PC-3 (cell line): ENCODE results near the gene RFTN1. TPM values are rescaled to one million over a fixed set of nuclear protein-coding genes. Genes with fewer than 3 reads are reported as not detected.

Experiments
- ATAC-seq: fragments of 200-7000 bp; cut with Tn5 transposase; 2 replicates; pipeline ENCODE4 v1.9.1; 2020; ENCODE audit warnings: mild to moderate bottlenecking, moderate library complexity
- BruUV-seq: library from RNA; stranded (reverse); fragments of 400-500 nt; replicated peaks from 2 replicates; lab custom pipeline; 2021; lab: Mats Ljungman, UMichigan
- CTCF ChIA-PET: fragments of 300-600 bp; sonication (Branson Sonifier 250); formaldehyde crosslinking; loops from one replicate; lab custom pipeline; 2022; ENCODE audit warnings: antibody characterized with exemption; lab: Charles Lee
- POLR2A ChIA-PET: fragments of 300-600 bp; sonication (Branson Sonifier 250); formaldehyde crosslinking; loops from one replicate; lab custom pipeline; 2022; ENCODE audit warnings: antibody characterized with exemption; ENCODE audit not compliant: unreplicated experiment; lab: Charles Lee
- DNase-seq: peaks from one replicate; pipeline ENCODE4 v3.0.0-alpha.2; 2015
- H2AFZ ChIP-seq: fragments of 300-600 bp; sonication (generic); 2 replicates; pipeline ENCODE4 v1.6.0; 2016; ENCODE audit warnings: antibody characterized with exemption, low read length
- H3F3A ChIP-seq: fragments of 300-600 bp; sonication (generic); one replicate; pipeline ENCODE4 v1.6.0; 2017; ENCODE audit warnings: antibody characterized with exemption, low read length, control low read depth, mild to moderate bottlenecking; ENCODE audit not compliant: unreplicated experiment
- H3K27ac ChIP-seq: fragments of 300-600 bp; sonication (generic); 2 replicates; pipeline ENCODE4 v1.5.1; 2016; ENCODE audit warnings: mild to moderate bottlenecking, low read length
- H3K27me3 ChIP-seq: fragments of 300-600 bp; sonication (generic); 2 replicates; pipeline ENCODE4 v1.6.1; 2016; ENCODE audit warnings: low read length, mixed read lengths
- H3K36me3 ChIP-seq: fragments of 300-600 bp; sonication (generic); 2 replicates; pipeline ENCODE4 v1.6.1; 2016; ENCODE audit warnings: low read depth, mixed run types, low read length, mixed read lengths
- H3K4me1 ChIP-seq: fragments of 300-600 bp; sonication (generic); 2 replicates; pipeline ENCODE4 v1.5.1; 2016; ENCODE audit warnings: low read length; ENCODE audit not compliant: insufficient read depth
- H3K4me2 ChIP-seq: fragments of 300-600 bp; sonication (generic); 2 replicates; pipeline ENCODE4 v1.6.0; 2016; ENCODE audit warnings: low read length
- H3K4me3 ChIP-seq: fragments of 300-600 bp; sonication (generic); 2 replicates; pipeline ENCODE4 v1.5.1; 2016; ENCODE audit warnings: mild to moderate bottlenecking, low read length, mixed read lengths
- H3K79me2 ChIP-seq: fragments of 300-600 bp; sonication (generic); 2 replicates; pipeline ENCODE4 v1.6.1; 2017; ENCODE audit warnings: low read length, mixed read lengths
- H3K9ac ChIP-seq: fragments of 300-600 bp; sonication (generic); 2 replicates; pipeline ENCODE4 v1.6.0; 2016; ENCODE audit warnings: mild to moderate bottlenecking, low read length
- H3K9me2 ChIP-seq: fragments of 300-600 bp; sonication (generic); replicated peaks from 2 replicates; pipeline ENCODE4 v1.6.1; 2016; ENCODE audit warnings: mixed run types, low read length, mixed read lengths
- H3K9me3 ChIP-seq: fragments of 300-600 bp; sonication (generic); 2 replicates; pipeline ENCODE4 v1.6.1; 2016; ENCODE audit warnings: low read length, mixed read lengths
- H4K20me1 ChIP-seq: fragments of 300-600 bp; sonication (generic); 2 replicates; pipeline ENCODE4 v1.6.1; 2016; ENCODE audit warnings: low read length, mixed read lengths
- CTCF ChIP-seq: fragments of 300-600 bp; sonication (generic); conservative IDR thresholded peaks from 2 replicates; pipeline ENCODE4 v1.5.1; 2017; ENCODE audit warnings: antibody characterized with exemption, low read depth, mild to moderate bottlenecking, low read length
- EZH2 ChIP-seq: fragments of 300-600 bp; sonication (generic); IDR thresholded peaks from one replicate; pipeline ENCODE4 v1.6.1; 2017; ENCODE audit warnings: antibody characterized with exemption, mild to moderate bottlenecking, low read length; ENCODE audit not compliant: unreplicated experiment
- EZH2phosphoT487 ChIP-seq: fragments of 300-600 bp; sonication (generic); IDR thresholded peaks from 2 replicates; pipeline ENCODE4 v1.6.1; 2018; ENCODE audit warnings: mild to moderate bottlenecking, antibody characterized with exemption, low read length, borderline replicate concordance
- intact Hi-C: fragments of 100-400 bp; cut with micrococcal nuclease; formaldehyde crosslinking; loops from 2 replicates; pipeline ENCODE4 v1.9.0; 2023
- total RNA-seq: library from RNA; depleted of rRNA; stranded (reverse); fragments of >200 nt; gene quantifications from 2 replicates; pipeline ENCODE4 v1.2.3, GENCODE V29; 2014

The RFTN1 gene
- total RNA-seq, 1 experiment from 2014 or later, result 9.7 TPM

GRCh38 chr3:16300307-16300706 lies 213.2 kb downstream of the RFTN1 start:
- H3K9ac ChIP-seq, result no peak overlapping the region
- H3K79me2 ChIP-seq, result no peaks in the 10 kb centered on the region
- no peaks in the 10 kb centered on the region for H3K4me1 ChIP-seq
- peaks cover 28% of the 10 kb centered on the region; the same call in 1 of the 2 replicates for H3K36me3 ChIP-seq
- no peak overlapping the region for H3K4me2 ChIP-seq
- ChIA-PET CTCF (no interaction called here), POLR2A (no interaction called here)
- no peaks in the 10 kb centered on the region for H4K20me1 ChIP-seq
- no peaks in the 10 kb centered on the region for H3K9me3 ChIP-seq
- DNase-seq (no peak), ATAC-seq (no peak)
- H3F3A ChIP-seq, result no peaks in the 10 kb centered on the region
- no peaks in the 10 kb centered on the region for H3K9me2 ChIP-seq
- no peak overlapping the region for H2AFZ ChIP-seq
- H3K4me3 ChIP-seq, result no peak overlapping the region
- TF ChIP-seq EZH2phosphoT487 (no peak), EZH2 (no peak), CTCF (no peak)
- H3K27me3 ChIP-seq, result no peaks in the 10 kb centered on the region
- no TSS peak for BruUV-seq
- intact Hi-C loops, result no loop called here
- no peak overlapping the region for H3K27ac ChIP-seq

- intact Hi-C loops, result no loop called here
- H3K9me2 ChIP-seq, result no peaks in the 10 kb centered on the region
- no peaks in the 10 kb centered on the region for H4K20me1 ChIP-seq
- no peaks in the 10 kb centered on the region for H3K4me1 ChIP-seq
- no peaks in the 10 kb centered on the region for H3F3A ChIP-seq
- H3K27ac ChIP-seq, result no peak overlapping the region
- no TSS peak for BruUV-seq
- H3K27me3 ChIP-seq, result no peaks in the 10 kb centered on the region
- no peak overlapping the region for H3K9ac ChIP-seq
- no peaks in the 10 kb centered on the region for H3K79me2 ChIP-seq
- DNase-seq, result no peak
- no peaks in the 10 kb centered on the region for H3K9me3 ChIP-seq
- H3K4me2 ChIP-seq, result no peak overlapping the region
- ATAC-seq, result no peak
- peaks cover 31% of the 10 kb centered on the region; the same call in 1 of the 2 replicates for H3K36me3 ChIP-seq
- no peak overlapping the region for H2AFZ ChIP-seq
- no peak overlapping the region for H3K4me3 ChIP-seq
- POLR2A ChIA-PET, result no interaction called here
- CTCF ChIA-PET, result no interaction called here
- no peak for TF ChIP-seq CTCF
- no peak for TF ChIP-seq EZH2phosphoT487
- TF ChIP-seq EZH2, result no peak
These were observed 213.8 kb downstream of the RFTN1 start for GRCh38 chr3:16299746-16300145.

- H3K9me3 ChIP-seq, result no peaks in the 10 kb centered on the region
- H3F3A ChIP-seq, result no peaks in the 10 kb centered on the region
- H3K4me2 ChIP-seq, result no peak overlapping the region
- H3K27ac ChIP-seq, result no peak overlapping the region
- no peaks in the 10 kb centered on the region for H3K27me3 ChIP-seq
- no peak for DNase-seq
- no peak for ATAC-seq
- ChIA-PET CTCF (no interaction called here), POLR2A (no interaction called here)
- intact Hi-C loops, result no loop called here
- no TSS peak for BruUV-seq
- no peaks in the 10 kb centered on the region for H3K9me2 ChIP-seq
- TF ChIP-seq EZH2phosphoT487, result no peak
- no peak for TF ChIP-seq EZH2
- no peak for TF ChIP-seq CTCF
- H3K9ac ChIP-seq, result no peak overlapping the region
- H3K4me3 ChIP-seq, result no peak overlapping the region
- no peaks in the 10 kb centered on the region for H3K4me1 ChIP-seq
- H3K36me3 ChIP-seq, result peaks cover 27% of the 10 kb centered on the region
- H3K79me2 ChIP-seq, result no peaks in the 10 kb centered on the region
- H2AFZ ChIP-seq, result no peak overlapping the region
- no peaks in the 10 kb centered on the region for H4K20me1 ChIP-seq
These were observed 214.6 kb downstream of the RFTN1 start for GRCh38 chr3:16298891-16299290.
